Tibial nerve (tissue), 4 donors: ENCODE results near the gene PIP5K1C.

Experiments used
- CTCF ChIP-seq, 5 experiments: fragments of 200-600 bp in 3 of 5; fragments of 450-650 bp in 2 of 5; sonication (generic) in 3 of 5; IDR thresholded peaks; one replicate each; pipeline ENCODE4 v1.5.1; 2016 to 2019; ENCODE audit warnings: antibody characterized with exemption in 5 of 5, mild to moderate bottlenecking in 3 of 5, moderate library complexity in 2 of 5
- EP300 ChIP-seq, 2 donors: sonication (generic); formaldehyde crosslinking; IDR thresholded peaks; one replicate each; pipeline ENCODE4 v1.6.1; 2017; ENCODE audit warnings: antibody characterized with exemption in 2 of 2, mild to moderate bottlenecking in 1 of 2
- POLR2A ChIP-seq, 2 donors: fragments of 450-650 bp; IDR thresholded peaks; one replicate each; pipeline ENCODE4 v1.6.1; 2017; ENCODE audit warnings: antibody characterized with exemption in 2 of 2, mild to moderate bottlenecking in 2 of 2, moderate library complexity in 2 of 2

GRCh38 chr19:3671680-3672574, 28.3 kb downstream of the PIP5K1C start:
- TF ChIP-seq CTCF (IDR thresholded peaks at IDR 0.05): peak in 1 of 5 experiments; percentile 7
- no peak for TF ChIP-seq EP300 (IDR thresholded peaks at IDR 0.05)
- TF ChIP-seq POLR2A (IDR thresholded peaks at IDR 0.05): no peak
